GM19372 (cell line): ENCODE measurements around the gene DNAJA1.
A peak's percentile ranks its signal among the peaks of the same experiment; 100 is the strongest.

Source experiments
- ATAC-seq: cut with Tn5 transposase; IDR thresholded peaks from one replicate; pipeline ENCODE4 v1.9.1; 2021; ENCODE audit warnings: mild to moderate bottlenecking, low read depth, moderate library complexity; ENCODE audit not compliant: unreplicated experiment

DNAJA1 gene

GRCh38 chr9:33025572-33026342 is 684 bp downstream of the DNAJA1 start:
- ATAC-seq: peak; percentile 33

- ATAC-seq: no peak
These were observed 4.2 kb downstream of the DNAJA1 start for GRCh38 chr9:33029231-33029786.

- no peak for ATAC-seq
These were observed 5.2 kb downstream of the DNAJA1 start for GRCh38 chr9:33030285-33030684.

DNA sequence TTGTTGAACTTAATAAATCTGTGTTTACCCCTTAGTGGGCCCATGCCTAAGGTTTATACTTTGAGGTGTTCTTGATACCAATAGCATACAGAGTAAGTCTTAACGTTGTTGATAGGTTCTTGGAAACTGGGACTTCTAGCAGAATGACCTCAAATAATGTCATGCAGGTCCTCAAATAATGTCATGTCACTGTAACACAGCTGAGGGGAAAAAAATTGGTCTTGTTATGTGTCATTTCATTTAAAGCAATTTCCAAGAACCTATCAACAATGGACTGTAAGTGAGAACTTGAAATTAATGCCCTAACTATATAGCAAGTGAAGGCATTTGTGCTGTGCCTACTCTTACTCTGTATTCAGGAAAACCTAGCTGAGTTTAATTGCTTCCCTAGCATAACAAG is 7.2 kb downstream of the DNAJA1 start:
- ATAC-seq: no peak

GRCh38 chr9:33032865-33033264 is 7.8 kb downstream of the DNAJA1 start:
- ATAC-seq: no peak

DNA sequence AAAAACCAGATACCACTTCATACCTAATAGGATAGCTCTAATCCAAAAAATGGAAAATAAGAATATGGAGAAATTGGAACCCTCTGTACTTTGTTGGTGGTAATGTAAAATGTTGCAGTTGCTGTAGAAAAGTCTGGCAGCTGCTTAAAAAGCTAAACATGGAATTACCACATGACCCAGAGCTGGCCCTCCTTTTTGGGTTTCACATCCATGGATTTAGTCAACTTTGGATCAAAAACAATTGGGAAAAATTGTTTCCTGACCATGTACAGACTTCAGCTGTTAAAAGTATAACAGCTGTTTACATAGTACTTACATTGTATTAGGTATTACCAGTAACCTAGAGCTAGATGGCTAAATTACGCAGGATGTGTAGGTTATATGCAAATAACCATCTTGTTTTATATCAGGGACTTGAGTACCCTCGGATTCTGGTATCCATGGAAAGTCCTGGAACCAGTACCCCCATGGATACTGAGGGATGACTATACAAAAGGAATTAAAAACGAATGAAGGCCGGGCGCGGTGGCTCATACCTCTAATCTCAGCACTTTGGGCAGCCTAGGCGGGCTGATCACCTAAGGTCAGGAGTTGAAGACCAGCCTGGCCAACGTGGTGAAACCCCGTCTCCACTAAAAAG is 15.8 kb downstream of the DNAJA1 start:
- no peak for ATAC-seq

GRCh38 chr9:33041432-33042188 is 16.5 kb downstream of the DNAJA1 start:
- ATAC-seq: no peak

- no peak for ATAC-seq
These were observed 17.4 kb downstream of the DNAJA1 start for GRCh38 chr9:33042473-33042872.

DNA sequence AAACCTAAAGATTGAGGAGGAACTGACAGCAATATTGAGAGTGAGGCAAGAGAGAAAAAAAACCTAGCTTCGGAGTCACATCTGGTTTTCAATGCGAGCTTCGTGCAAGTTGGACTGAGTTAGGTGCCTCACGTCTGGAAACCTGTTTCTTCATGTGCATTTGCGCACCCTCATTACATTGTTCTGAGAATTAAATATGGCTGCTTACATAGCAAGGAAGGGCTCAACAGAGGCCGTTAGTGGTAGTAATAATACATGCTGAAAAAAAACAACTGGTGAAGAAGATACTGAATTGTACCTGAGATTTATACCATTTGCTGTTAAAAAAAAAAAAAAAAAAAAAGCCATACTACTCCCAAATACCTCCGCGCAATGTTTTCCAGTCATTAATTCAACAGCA is 18.6 kb downstream of the DNAJA1 start:
- no peak for ATAC-seq

DNA sequence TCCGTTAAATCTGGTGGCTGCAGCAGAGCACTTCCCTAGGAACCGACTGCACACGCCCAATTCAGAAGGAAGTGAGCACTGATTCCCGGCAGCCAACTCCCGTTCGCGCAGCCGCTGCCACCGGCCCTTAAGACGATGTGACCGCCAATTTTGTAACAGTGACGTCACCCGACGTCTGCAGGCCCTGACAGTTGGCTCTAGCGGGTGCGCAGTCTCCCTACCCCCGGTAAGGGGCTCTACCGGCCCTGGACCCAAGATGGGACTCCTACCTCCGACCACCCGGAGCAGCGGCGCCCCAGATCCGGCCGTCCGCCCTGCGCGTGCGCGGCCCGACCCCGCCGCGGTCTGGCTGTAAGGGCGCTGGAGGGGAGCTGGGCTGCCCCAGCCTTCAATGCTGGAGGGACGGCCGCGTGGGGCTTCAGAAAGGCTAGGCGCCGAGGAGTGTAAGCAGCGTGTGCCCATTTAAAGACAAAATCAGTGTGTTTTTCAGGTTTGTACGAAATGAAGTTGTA is 19.1 kb downstream of the DNAJA1 start:
- ATAC-seq: peak; percentile 76

GRCh38 chr9:33044677-33045282 is 19.7 kb downstream of the DNAJA1 start:
- ATAC-seq: peak; percentile 4

GRCh38 chr9:33046061-33046460 is 21.0 kb downstream of the DNAJA1 start:
- no peak for ATAC-seq

DNA sequence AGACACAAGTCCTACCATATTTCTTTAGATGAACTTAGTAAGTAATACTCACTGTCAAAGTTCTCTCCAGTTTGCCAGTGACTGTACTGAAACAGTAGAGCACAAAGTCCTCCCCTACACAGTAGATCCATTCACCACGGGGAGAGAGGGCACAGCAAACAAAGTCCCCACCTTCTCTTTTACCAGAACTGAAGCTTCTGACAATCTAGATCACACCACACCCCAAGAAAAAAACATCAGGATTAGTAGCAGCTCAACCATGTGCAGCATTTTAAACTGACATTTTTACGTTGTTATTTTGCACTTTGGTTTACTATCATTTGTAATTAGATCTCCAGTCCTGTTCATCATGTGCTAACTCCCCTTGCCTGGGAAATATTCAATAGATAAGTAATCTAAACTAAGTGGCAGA is 23.0 kb downstream of the DNAJA1 start:
- no peak for ATAC-seq

DNA sequence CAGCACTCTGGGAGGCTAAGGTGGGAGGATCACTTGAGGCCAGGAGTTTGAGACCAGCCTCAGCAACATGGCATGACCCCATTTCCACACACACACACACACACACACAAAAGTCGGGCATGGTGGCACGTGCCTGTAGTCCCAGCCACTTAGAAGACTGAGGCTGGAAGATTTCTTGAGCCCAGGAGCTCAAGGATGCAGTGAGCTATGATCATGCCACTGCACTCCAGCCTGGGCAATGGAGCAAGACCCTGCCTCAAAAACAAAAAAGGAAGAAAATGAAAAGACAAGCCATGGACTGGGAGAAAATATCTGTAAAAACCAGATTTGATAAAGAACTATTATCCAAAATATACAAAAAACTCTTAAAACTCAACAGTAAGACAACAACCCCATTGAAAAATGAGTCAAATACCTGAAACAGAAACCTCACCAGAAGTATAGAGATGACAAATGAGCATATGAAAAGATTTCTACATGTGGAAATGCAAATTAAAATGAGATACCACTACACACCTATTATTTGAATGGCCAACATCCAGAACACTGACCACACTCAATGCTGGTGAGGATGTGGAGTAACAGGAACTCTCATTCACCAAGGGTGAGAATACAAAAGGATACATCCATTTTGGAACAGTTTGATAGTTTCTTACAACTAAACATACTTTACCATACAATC is 24.7 kb downstream of the DNAJA1 start:
- ATAC-seq: no peak

GRCh38 chr9:33051144-33051543 is 26.1 kb downstream of the DNAJA1 start:
- ATAC-seq: no peak

GRCh38 chr9:33065157-33066076 is 40.3 kb downstream of the DNAJA1 start:
- peak; percentile 82 for ATAC-seq

- ATAC-seq: no peak
These were observed 43.9 kb downstream of the DNAJA1 start for GRCh38 chr9:33068991-33069390.

GRCh38 chr9:33076046-33077004 is 51.3 kb downstream of the DNAJA1 start, which contains the start of gene SMU1:
Gene SMU1, minus strand, starts transcription at chr9:33076674. Its CDS starts 66 bp downstream, at chr9:33076608.
- peak; percentile 99 for ATAC-seq
